GM19025 (cell line): ENCODE data around the gene SLC1A2.
A peak's percentile ranks its signal among the peaks of the same experiment; 100 is the strongest.

Experiments used
- ATAC-seq: cut with Tn5 transposase; IDR thresholded peaks from one replicate; pipeline ENCODE4 v1.9.1; 2021; ENCODE audit warnings: mild to moderate bottlenecking, low read depth, moderate library complexity; ENCODE audit not compliant: unreplicated experiment

Gene SLC1A2

DNA sequence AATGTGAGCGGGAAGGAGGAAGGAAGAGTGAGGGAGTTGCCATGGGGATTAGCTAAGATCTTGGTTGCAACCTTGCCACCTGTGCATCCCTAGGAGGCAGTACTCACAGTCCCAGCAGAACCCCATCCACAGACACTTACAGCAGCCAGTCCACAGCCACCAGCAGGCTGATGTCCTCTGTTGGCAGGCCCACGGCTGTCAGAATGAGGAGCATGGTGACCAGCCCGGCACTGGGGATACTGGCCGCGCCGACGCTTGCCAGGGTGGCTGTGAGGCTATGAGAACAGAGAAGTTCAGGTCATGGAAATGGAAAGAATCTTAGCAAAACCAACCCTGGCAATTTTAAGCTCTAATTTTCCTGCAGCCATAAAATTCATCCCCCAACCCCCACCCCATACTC, 138.6 kb downstream of the SLC1A2 start:
- ATAC-seq = no peak

DNA sequence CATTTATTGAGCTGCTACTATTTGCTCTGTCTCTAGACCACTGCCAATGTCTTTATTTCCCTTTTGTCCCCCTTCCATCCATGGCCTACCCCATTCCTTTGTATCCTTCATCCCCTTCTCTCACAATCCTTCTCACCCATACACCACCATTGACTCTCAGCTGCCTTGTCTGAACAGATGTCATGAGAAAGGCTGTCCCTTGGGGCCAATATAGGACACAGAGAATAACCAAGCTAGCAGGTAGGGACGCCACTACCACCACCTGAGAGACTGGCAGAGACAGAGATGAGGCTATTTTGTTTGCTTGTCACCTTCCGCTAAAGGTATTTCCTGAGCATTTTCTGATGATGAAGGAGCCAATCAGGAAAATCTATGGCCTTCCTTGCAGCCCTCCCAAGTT, 141.5 kb downstream of the SLC1A2 start:
- ATAC-seq = no peak

DNA sequence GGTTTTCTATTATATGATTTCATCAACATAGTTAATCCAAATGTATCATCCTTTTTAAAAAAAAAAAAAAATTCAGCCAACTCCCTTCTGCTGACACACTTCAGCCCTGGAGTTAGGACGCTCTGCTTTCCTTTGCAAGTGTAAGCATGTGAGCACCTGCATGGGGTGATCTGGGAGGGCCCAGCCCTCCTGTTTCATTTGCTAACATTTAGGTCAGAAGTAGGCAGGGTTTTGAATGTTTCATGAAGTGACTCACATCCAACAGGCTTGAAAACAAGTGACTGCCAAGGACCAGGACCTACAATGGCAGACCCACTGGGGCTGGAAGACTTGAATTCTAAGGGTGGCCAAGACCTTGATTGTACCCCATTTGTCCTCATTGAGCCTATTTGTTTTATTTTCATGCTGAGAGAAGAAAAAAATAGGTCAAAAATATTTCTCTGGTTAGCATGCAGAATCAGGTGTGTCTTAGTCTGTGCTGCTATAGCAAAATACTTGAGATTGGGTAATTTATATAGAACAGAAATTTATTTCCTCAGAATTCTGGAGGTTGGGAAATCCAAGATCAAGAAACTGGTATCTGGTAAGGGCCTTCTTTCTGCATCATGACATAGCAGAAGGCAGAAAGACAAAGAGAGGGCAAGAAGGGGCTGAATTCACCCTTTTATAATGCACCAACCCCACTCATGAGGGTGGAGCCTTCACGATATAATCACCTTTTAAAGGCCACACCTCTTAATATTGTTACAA, 142.8 kb downstream of the SLC1A2 start:
- no peak for ATAC-seq

DNA sequence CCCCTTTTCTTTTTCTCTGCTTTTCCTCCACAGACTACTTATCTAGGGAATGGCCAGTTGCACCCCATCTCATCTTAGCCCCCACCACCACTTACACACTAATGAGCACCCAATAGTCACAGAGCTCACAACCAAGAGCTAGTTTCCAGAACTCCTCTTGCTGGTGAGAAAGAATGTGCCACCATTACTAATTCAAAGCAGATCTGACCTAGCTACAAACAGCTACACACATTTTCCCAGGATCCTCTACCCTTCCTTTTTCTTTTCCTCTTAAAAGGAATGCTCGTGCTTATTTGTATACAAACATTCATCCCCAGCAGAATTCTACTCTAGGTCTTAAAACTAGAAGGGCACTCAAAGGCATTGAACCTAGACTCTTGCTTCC, 143.6 kb downstream of the SLC1A2 start:
- no peak for ATAC-seq

DNA sequence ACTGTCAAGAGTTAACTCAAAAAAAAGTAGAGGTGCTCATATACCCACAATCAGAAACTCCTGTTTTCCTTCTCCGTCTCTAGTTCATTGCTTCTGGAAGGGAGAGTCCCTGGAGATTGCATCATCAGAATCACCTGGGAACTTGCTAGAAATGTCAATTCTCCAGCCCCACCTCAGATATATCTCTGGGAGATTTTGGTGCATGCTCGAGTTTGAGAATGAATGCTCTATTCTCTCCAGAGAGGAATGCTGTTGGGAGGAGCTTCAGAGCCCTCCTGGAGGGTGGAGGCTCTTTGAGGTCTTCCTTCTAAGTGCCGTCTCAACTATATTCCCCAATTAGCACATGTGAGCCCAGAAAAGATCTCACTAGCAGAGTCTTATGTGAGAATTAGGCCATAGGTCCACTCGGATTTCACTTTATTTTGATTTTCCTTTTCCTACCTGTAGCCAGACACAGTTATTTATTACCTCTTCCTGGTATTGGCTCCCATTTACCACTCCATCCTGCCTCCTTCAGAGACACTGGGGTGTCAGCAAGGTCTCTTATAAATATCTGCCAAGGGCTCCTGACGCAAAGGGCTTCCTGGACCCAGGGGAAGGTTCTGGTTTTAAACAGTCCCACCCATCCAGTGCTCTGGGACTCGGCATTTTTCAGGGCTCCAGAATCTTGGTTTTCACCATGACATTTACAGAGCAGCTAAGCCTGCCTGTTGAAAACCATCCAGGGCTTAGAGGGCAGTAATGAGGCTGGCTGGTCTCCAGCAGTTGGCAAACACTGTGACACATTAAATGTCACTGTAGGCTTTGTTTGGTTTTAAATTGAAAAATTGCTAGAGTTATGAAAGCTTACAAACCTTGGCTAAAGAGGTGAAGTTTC, 144.2 kb downstream of the SLC1A2 start:
- no peak for ATAC-seq

DNA sequence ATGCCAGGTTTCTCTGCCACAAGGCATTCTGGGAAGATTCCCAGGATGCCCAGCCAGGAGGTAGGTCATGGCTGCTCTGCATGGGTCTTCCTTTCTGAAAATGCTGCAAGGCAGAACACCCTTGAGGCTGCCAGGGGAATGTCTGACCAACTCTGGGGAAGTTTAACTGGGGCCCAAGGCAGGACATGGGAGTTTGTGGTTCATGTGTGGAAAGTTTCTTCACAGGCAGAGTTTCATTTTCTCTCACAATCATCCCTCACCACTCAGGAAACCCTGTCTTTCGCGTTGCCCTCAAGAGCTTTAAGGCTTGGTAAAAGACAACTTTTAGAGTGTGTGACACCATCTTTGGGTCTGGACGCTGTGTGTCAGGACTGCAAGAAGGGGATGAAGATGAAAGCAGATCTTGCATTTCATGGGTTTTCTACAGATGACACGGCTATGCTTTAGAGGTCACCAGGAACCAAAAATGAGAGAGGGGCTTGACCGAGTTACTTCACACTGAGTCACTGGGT, 146.9 kb downstream of the SLC1A2 start:
- ATAC-seq = peak; percentile 92

DNA sequence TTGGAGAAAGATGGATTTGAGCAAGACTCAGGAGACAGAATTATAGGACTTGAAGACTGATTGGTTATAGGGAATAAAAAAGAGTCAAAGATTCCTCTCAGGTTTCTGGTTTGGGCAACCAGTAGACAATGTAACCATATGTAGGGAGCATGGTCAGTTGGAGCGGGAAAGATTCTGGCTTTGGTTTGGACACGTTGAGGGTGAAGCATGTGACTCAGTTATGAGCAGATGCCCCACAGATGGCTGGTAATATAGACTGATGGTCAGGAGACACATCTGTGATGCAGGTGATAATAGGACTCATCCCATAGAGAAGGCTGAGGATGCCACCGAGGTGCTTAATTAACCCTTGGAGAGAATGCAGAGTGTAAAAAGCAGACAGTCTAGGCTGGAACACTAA, 148.3 kb downstream of the SLC1A2 start:
- no peak for ATAC-seq

DNA sequence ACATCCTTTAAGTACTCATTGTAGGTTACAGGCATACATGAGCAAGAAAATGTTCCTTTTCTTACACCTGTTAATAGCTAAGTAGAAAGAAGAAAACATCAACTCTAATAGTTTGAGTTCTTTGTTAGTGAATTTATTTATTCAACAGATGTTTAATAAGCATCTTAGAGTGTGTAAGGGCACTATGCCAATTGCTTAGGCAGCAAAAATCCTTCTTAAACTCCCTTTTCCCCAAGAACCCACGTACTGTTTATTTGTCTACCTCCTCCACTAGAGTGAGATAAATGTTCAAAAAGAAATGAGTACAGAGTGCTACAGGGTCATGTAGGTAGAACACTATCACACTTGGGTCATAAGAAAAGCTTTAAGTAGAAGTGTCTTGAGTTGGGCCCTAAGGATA, 149.0 kb downstream of the SLC1A2 start:
- ATAC-seq = no peak

DNA sequence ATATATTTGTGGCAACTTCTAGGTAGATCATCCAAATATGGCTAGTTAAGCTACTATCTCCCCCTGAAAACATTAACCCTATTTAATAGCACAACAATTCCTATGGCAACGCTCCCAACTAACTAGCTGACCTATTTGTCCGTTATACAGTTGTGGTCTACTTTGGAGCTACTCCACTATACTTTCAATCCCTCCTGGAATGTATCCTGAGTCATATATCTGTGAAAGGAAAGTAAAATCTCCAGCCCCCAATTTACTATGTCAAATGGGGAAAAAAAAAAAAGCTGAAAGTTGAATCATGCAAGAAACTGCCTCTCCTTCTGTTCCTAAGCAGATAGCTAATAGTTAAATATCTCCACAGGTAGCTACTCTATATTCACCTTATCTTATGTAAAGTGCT, 151.9 kb downstream of the SLC1A2 start:
- no peak for ATAC-seq

DNA sequence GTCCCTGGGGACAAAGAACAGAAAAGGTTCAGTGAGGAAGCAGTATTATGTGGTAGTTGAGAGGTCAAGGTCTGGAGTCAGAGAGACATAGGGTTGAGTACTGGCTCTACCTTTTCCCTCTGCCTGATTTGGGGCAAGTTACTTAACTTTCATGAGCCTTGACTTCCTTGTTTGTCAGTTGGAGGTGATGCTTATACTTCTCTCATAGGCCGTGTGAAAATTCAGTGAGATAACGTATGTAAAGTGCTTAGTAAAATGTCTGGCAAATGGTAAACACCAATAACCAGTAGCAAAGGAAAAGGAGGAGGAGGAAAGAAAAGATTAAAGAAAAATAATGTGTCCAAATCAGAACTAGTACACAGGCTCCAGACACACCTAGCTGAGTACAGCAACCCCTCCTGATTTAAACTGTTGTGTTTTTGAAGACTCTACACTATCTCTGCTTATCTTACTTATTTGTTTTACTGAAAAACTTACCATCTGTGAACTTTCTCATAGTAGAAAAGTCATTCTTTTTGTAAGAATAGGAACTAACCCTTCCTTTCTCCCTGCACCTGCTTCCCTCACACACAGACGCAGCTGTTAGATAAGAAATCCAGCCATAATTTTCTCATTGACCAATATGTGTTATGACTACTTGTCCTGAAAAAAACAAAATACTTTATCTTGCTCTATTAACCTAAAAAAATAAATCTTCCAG, 153.5 kb downstream of the SLC1A2 start:
- ATAC-seq = no peak

DNA sequence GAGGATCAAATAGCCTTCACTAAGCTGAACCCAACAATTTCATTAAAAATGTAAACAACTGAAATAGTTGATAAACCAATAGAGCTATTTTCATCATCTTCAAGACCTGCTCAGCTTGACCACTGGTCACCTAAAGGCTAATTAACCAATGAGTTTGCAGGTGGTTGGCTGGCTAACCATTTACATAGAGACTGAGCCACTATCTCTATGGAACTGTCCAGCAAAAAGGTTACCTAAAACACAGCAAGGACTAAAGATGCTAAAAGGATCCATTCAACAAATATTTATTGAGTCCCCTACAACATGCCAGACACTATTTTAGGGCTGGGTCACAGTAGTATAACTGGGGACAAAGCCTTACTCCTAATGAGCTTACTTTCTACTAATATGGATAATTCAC, 156.6 kb downstream of the SLC1A2 start:
- no peak for ATAC-seq

DNA sequence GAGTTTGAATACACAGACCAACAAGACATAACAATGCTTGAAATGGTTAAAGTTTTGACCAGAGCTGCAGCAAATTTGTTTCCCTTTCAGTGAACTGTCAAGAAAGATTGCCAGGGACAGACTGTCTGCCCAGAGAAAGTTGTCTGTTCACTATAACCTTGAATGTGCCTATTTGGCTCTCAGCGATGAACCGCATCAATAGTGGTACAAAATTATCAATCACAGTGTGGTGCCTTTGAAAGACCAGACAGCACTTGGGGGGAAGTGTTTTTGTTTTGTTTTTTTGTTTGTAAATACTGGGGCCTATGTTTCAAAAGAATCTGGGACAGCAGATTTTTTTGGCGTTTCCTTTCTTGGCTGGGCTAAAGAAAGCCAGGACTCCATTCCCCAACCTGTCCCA, 157.3 kb downstream of the SLC1A2 start:
- no peak for ATAC-seq

DNA sequence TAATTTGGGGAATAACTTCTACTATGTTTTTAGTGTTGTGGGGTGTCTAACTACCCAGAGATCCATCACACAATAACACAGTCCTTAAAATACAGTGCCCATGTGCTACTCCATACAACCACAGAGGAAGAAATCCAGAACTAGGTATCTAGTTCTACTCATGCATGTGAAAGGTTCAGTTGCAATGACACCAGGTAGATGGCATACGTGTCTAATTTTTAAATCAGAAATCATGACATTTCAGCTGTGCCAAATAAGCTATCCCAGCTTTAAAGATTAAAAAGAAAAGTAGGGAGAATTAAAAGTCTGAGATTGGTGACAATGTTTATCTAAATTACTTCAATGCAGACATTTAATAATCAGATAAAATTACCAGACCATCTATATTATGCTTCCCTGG, 158.2 kb downstream of the SLC1A2 start:
- ATAC-seq = no peak

DNA sequence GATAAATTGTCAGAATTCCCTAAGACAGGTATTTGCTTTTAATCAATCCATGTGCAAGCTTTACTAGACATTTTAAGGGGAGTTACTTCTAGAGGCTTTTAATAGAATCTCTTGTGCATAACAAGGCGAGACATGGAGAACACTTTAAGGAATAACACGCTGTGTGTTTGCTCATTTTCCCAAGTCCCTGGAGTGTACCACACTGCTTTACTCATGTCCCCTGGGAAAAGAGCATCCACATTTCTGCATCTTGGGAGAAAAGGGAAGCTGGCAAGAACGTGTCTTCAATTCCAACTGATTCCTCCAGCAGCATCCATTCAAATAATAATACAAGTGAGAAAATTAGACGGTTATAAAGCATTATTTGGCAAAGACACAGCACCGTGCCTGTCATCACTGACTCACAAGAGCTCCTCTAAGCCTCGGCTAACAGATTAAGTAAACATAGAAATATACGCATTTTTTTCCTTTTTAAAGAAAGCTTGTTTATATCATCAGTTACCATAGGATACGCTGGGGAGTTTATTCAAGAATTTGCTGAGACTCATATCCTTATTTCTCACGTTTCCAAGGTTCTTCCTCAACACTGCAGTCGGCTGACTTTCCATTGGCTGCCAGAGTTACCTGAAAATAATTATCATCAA, 158.9 kb downstream of the SLC1A2 start:
- ATAC-seq = no peak

DNA sequence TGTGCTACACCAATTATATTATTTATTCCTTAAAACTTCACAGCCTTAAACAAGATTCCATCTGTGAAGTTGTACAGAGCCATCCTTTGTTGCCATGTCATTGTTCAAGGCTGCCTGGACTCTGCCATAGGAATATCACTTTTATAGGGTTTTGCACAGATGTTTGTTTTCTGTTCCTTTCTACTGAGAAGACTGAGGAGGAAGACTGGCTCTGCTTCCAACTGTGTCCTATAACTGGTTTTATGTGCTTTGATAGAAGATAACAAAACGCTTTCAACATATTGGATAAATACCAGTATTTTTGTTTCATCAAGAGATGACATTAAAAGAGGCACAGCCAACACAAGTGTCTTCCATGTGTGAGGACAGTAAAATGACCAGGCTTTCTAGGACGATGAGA, 159.8 kb downstream of the SLC1A2 start:
- no peak for ATAC-seq

DNA sequence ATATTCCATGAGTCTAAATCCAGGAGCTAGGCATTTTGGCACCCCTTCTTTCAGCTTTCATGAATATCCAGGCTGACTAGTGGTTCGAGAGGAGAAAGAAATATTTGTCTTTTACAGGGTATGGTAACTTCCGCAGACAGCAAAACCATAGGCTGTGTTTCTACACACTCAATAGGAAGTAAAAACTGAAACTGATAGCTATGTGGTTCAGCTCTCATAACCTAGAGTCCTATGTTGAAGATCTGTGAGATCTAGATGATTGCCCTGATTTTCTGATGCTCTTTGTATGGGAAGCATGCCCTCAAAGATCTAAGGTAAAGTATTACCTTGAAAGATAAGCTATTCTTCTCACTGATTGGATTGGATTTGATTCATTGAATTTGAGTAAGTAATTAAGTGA, 162.1 kb downstream of the SLC1A2 start:
- peak; percentile 99 for ATAC-seq

DNA sequence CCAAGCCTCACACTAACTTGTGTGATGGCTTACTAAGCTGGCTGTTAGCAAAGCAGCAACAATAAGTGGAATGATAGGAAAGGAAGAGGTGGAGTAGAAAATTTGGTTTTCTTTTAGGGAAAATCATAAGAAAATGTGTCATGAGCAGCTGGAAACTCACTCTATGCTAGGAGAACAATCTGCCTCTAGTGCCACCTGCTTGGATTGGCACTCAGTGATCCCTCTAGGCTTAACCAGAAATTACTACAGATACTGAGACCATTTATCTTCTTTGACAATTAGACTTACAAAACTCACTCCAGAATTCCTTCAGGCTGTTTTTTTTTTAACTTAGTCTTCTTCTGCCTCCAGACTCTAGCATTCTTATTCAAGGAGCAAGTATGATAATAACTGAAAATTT, 163.1 kb downstream of the SLC1A2 start:
- ATAC-seq = no peak

DNA sequence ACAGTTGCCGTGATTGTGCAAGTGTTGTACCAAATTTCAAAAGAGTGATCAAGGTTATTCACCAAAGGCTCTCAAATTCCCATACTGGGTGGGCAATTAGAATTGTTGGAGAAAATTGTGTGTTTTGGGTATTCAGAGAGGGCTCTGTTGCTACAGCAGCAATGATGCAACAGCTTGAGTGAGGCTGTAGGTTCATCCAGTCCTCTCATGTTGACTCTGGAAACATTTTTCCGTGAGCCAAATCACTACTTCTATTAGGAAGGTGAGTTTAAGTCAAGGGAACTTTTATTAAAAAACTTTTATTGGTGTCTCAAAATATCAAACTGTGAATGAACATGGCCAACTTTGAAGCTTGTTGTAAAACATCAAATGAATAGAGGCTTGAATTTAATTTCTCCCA, 163.8 kb downstream of the SLC1A2 start:
- no peak for ATAC-seq

DNA sequence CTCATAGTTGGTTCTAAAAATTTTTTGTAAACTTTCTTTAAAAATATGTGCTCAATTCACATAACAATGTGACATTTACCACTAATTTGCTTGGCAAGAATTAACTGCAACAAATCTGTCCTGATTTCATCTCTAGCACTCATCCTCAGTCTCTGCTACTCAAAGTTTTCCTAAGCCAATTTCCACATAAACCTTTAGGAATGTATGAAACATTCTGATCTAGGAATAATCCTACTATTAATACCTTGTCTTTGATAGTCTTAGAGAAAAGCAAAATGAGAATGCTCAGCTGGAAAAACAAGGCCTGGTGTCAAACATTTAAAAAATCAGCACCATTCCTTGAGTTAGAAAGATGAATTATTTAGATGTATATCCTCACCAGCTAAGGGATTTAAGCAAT, 166.1 kb downstream of the SLC1A2 start:
- ATAC-seq = no peak

DNA sequence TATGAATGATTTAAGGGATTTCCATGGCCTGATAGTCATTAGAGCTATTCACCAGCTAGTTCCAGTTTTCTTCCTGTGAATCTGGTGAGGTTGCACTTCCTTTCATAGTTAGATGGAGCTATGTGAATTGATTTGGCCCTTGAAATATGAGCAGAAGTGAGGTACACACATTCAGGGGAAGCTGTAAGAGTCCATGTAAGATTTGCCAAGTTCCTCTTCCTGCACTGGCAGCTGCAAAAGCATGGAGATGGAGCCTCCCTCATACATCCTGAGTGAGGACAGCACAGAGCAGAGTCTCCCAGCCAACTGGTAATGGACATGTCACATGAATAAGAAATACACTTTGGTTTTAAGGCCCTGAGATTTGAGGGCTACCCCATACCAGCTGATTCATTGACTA, 168.7 kb downstream of the SLC1A2 start:
- no peak for ATAC-seq

DNA sequence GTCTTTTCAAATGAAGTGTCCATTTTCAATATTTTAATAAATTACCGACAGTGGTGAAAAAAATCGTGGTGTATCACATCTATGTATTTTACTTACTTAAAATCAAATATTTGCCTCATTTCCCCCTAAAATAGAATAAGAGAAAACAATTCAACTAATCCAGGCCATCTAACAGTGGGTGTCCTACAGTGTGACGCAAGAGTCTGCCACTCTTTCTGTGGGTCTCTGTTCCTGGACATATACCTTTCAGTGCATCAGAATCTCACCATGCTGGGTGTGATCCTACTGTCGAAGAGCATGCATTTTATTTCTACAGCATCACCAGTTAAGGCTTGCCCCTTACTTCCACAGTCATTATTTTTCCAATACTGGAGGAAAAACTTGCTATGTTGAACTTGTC, 169.2 kb downstream of the SLC1A2 start:
- no peak for ATAC-seq
